ENCODE measurements around the gene LYG1.

The LYG1 gene

GRCh38 chr2:99240431-99240830 lies 60.6 kb downstream of the LYG1 start:
- H3K79me2 ChIP-seq (ENCODE audit: insufficient read depth, low read length), result no peaks in the 10 kb centered on the region
- H3K27ac ChIP-seq (ENCODE audit: low read depth, low read length), result no peak overlapping the region
- H3K4me3 ChIP-seq (ENCODE audit: insufficient read depth, low read length, poor library complexity, severe bottlenecking), result no peak overlapping the region
- no peak overlapping the region for H2AFZ ChIP-seq (ENCODE audit: low read depth, low read length, severe bottlenecking)
- TF ChIP-seq, protein P1, sequence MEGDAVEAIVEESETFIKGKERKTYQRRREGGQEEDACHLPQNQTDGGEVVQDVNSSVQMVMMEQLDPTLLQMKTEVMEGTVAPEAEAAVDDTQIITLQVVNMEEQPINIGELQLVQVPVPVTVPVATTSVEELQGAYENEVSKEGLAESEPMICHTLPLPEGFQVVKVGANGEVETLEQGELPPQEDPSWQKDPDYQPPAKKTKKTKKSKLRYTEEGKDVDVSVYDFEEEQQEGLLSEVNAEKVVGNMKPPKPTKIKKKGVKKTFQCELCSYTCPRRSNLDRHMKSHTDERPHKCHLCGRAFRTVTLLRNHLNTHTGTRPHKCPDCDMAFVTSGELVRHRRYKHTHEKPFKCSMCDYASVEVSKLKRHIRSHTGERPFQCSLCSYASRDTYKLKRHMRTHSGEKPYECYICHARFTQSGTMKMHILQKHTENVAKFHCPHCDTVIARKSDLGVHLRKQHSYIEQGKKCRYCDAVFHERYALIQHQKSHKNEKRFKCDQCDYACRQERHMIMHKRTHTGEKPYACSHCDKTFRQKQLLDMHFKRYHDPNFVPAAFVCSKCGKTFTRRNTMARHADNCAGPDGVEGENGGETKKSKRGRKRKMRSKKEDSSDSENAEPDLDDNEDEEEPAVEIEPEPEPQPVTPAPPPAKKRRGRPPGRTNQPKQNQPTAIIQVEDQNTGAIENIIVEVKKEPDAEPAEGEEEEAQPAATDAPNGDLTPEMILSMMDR (IDR thresholded peaks at IDR 0.05; ENCODE audit: insufficient read depth, low read length, poor library complexity, severe bottlenecking), result no peak
- no peak for TF ChIP-seq EZH2phosphoT487 (conservative IDR thresholded peaks at IDR 0.05; ENCODE audit: low read length)
- H3K4me2 ChIP-seq (ENCODE audit: low read depth, low read length, poor library complexity, severe bottlenecking), result no peak overlapping the region
- no peaks in the 10 kb centered on the region for H3K27me3 ChIP-seq (ENCODE audit: low read length)
- H3K9ac ChIP-seq (ENCODE audit: low read length), result no peak overlapping the region
- no peaks in the 10 kb centered on the region for H3F3A ChIP-seq (ENCODE audit: insufficient read depth)
- H3K9me3 ChIP-seq (ENCODE audit: insufficient read depth, low read length), result no peaks in the 10 kb centered on the region
- H4K20me1 ChIP-seq (ENCODE audit: low read depth, low read length), result no peaks in the 10 kb centered on the region
- H3K9me2 ChIP-seq (replicated peaks; ENCODE audit: insufficient read depth, low read length), result no peaks in the 10 kb centered on the region
- H3K36me3 ChIP-seq (ENCODE audit: low read length), result no peaks in the 10 kb centered on the region

DNA sequence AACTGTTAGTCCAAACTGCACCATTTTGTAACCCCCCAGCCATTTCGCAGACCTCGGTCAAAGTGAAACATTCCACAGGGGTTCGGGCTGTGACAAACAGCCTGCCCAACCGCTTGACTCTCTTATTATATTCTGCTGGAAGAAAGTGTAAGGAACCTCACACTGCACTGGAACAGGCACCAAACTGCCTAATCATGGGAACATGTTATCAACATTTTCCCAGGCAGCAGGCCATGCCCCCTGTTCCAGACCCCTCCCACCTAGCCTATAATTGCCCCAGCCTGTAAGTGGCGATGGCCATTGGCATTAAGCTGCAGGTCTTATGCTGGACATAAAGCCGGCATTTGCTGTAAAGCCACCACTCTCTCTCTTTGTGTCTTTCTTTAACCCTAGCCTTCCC lies 62.4 kb downstream of the LYG1 start:
- no peaks in the 10 kb centered on the region for H3K27me3 ChIP-seq (ENCODE audit: low read length)
- H4K20me1 ChIP-seq (ENCODE audit: low read depth, low read length), result no peaks in the 10 kb centered on the region
- H3K9me3 ChIP-seq (ENCODE audit: insufficient read depth, low read length), result no peaks in the 10 kb centered on the region
- H3F3A ChIP-seq (ENCODE audit: insufficient read depth), result no peaks in the 10 kb centered on the region
- H3K27ac ChIP-seq (ENCODE audit: low read depth, low read length), result no peak overlapping the region
- no peak overlapping the region for H3K4me3 ChIP-seq (ENCODE audit: insufficient read depth, low read length, poor library complexity, severe bottlenecking)
- no peaks in the 10 kb centered on the region for H3K36me3 ChIP-seq (ENCODE audit: low read length)
- H3K4me2 ChIP-seq (ENCODE audit: low read depth, low read length, poor library complexity, severe bottlenecking), result no peak overlapping the region
- no peak for TF ChIP-seq EZH2phosphoT487 (conservative IDR thresholded peaks at IDR 0.05; ENCODE audit: low read length)
- TF ChIP-seq, protein P1 (IDR thresholded peaks at IDR 0.05; ENCODE audit: insufficient read depth, low read length, poor library complexity, severe bottlenecking), result no peak
- H3K79me2 ChIP-seq (ENCODE audit: insufficient read depth, low read length), result no peaks in the 10 kb centered on the region
- no peak overlapping the region for H2AFZ ChIP-seq (ENCODE audit: low read depth, low read length, severe bottlenecking)
- no peaks in the 10 kb centered on the region for H3K9me2 ChIP-seq (replicated peaks; ENCODE audit: insufficient read depth, low read length)
- no peak overlapping the region for H3K9ac ChIP-seq (ENCODE audit: low read length)

Measured in SU-DHL-6 (cell line).